Activated T-helper 1 cell treated with Interleukin-2 at 50 U/mL for 16 hours (primary cell): ENCODE measurements around the gene CCDC14.
"Not testable (repeated sequence)": the region's sequence is repeated elsewhere in the genome, so short reads cannot be mapped to it uniquely, and the experiment has no call there.

ENCODE experiments used
- DNase-seq: peaks from one replicate; pipeline ENCODE4 v3.0.0-alpha.2; 2020; ENCODE audit warnings: low read depth

The CCDC14 gene, protein sequence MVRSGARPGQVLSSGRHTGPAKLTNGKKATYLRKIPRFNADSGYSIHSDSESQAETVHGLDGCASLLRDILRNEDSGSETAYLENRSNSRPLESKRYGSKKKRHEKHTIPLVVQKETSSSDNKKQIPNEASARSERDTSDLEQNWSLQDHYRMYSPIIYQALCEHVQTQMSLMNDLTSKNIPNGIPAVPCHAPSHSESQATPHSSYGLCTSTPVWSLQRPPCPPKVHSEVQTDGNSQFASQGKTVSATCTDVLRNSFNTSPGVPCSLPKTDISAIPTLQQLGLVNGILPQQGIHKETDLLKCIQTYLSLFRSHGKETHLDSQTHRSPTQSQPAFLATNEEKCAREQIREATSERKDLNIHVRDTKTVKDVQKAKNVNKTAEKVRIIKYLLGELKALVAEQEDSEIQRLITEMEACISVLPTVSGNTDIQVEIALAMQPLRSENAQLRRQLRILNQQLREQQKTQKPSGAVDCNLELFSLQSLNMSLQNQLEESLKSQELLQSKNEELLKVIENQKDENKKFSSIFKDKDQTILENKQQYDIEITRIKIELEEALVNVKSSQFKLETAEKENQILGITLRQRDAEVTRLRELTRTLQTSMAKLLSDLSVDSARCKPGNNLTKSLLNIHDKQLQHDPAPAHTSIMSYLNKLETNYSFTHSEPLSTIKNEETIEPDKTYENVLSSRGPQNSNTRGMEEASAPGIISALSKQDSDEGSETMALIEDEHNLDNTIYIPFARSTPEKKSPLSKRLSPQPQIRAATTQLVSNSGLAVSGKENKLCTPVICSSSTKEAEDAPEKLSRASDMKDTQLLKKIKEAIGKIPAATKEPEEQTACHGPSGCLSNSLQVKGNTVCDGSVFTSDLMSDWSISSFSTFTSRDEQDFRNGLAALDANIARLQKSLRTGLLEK

GRCh38 chr3:123960781-123961507, at the start of gene CCDC14:
Gene CCDC14 (minus strand): TSS chr3:123961229. CDS start chr3:123961173, 56 bp downstream.
- DNase-seq = peak; percentile 56

DNA sequence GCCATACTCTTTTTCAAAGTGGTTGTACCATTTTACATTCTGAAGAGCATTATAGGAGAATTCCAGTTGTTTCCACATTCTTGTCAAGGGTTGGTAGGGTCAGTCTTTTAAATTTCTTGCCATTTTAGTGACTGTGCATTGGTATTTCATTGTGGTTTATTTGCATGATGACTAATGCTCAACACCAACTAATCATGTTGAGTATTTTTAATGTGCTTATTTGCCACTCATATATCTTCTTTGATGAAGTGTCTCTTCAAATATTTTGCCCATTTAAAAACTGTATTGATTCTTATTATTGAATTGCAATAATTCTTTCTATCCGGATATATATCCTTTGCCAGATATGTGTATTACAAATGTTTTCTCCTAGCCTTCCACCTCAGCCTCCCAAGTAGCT, 47.3 kb upstream of the CCDC14 start:
- DNase-seq = not testable (repeated sequence)

GRCh38 chr3:124007186-124007585, 46.2 kb upstream of the CCDC14 start:
- DNase-seq = no peak

GRCh38 chr3:124002405-124003079, 41.5 kb upstream of the CCDC14 start:
- not testable (repeated sequence) for DNase-seq

- DNase-seq = not testable (repeated sequence)
These were observed 40.3 kb upstream of the CCDC14 start for GRCh38 chr3:124001366-124001765.

GRCh38 chr3:123997543-123997942, 36.5 kb upstream of the CCDC14 start:
- DNase-seq = no peak

DNA sequence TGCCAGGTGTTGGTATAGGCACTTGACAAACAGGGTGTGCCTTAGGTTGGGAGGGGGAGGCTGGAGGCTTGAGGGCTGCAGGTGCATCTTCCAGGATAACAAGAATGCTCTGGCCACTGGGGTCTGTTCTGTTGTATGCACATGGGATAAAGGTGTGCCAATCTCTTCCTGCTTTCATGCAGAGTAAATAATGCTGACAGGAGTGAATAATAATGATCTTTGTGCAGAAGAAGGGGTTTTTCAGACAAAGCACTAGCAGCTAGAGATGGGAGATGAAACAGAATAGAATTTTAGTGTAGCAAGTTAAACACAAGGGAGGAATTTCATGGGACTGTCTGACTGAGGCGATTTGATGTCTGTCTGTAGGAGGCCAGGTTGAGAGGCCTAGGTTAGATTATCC, 32.8 kb upstream of the CCDC14 start:
- DNase-seq = no peak

- not testable (repeated sequence) for DNase-seq
These were observed 30.9 kb upstream of the CCDC14 start, which contains the start of gene ROPN1 for GRCh38 chr3:123991730-123992588. Gene ROPN1 (minus strand): TSS chr3:123992124. CDS start chr3:123980481, 11,643 bp downstream.

DNA sequence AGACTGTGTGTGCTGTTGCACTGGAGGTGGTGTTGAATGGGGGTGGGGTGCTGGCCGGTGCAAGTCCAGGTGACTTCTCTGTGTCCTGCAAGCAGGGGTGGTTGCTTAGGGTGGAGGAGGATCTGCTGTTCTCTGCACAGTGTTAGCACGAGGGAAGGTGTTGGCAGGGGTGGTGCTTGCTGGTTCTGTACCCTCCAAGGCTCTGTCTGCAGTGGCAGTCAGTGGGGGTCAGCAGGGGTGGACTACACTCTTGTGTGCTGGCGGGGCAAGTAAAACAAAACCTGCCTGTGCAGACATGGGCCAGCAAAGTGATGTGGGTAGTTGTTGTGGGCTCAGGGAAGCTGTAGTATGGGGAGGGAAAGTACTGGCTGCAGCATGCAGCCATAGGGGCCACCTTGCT, 25.4 kb upstream of the CCDC14 start:
- DNase-seq = no peak

DNA sequence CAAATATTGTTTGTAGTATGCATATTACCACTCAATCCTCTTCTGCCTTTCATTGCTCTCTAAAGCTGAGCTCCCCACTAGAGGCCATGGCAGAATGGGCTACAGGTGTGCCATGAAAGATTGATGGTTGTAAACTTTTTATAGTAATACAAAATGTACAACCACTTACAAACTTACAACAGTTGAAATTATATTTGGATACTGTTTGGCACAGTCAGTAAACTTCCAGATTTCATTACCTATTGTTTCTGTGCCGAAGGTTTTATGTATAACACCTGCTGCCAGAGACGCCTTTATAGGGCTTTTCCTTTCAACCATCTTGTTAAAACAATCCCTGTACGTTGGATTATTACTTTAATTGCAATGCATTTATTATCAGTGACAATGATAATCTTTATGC, 23.9 kb upstream of the CCDC14 start:
- DNase-seq = no peak

- DNase-seq = no peak
These were observed 23.3 kb upstream of the CCDC14 start for GRCh38 chr3:123984350-123984749.

GRCh38 chr3:123981317-123981716, 20.3 kb upstream of the CCDC14 start:
- DNase-seq = not testable (repeated sequence)

- no peak for DNase-seq
These were observed 19.5 kb upstream of the CCDC14 start for GRCh38 chr3:123980539-123980938.

DNA sequence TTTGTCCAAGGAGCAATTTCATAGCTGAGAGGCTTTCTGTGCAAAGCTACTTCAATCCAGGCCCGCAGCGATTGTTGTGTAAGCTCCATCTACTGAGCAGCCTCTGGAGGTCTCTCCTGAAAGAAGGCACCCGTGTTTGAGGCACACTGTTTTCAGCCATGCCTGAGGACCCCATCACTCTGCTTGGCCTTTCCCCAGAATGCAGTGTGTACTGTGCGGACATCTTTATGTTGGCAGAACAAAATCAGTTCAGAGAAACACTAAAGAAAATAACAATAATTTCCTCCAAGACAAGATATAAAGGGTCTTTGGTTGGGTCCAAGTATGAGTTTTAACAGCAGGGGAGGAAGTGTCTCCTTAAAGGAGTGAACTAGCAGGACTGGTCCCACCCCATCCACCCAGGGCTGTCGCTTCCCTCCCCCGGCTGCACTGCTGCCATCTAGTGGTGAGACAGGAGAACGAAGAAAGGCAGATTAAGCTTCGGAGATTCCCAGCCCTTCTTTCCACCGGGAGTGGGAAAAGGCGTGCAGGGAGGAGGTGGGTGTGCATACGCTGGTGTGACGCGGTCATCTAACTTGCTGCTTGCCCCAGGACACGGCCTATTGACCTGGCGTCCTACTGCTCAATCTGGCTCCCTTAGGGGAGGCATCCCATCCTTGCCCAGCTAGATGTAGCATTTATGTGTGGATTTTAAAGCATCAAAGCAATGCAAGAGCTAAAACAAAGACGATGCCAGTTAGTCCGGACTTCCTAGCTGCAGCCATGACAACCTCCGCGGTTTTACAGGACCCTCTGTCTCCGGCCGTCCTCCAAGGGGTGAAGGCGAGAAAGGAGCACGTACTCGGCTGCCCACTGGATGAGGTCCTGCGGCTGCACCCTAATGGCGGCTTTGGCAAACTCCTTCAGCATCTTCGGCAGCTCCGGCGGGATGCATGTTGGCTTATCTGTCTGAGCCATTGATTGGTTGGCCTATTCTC, 18.8 kb upstream of the CCDC14 start:
- DNase-seq = not testable (repeated sequence)

DNA sequence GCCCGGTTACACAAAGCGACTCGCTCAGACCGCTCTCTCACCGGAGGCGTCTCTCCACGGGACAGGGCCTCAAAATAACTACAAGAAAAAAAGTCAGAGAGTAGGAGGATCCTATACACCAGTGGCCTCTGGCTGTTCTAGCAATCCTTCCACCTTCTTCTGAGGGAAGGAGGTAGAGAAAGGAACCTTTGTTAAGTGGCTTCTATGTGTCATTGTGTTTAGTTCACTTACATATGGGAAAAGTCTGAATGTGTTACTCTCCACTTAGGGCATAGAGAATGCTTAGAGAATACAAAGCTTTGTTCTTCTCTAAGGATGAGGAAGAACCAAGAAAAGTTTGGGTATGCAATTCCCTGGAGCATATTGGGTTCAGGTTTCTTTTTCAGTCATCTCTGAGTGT, 15.9 kb upstream of the CCDC14 start:
- DNase-seq = not testable (repeated sequence)

GRCh38 chr3:123976181-123976898, 15.3 kb upstream of the CCDC14 start:
- DNase-seq = not testable (repeated sequence)

- DNase-seq = not testable (repeated sequence)
These were observed 14.0 kb upstream of the CCDC14 start for GRCh38 chr3:123975030-123975429.

GRCh38 chr3:123971406-123971805, 10.4 kb upstream of the CCDC14 start:
- DNase-seq = no peak

- not testable (repeated sequence) for DNase-seq
These were observed 6.2 kb upstream of the CCDC14 start for GRCh38 chr3:123967260-123967659.
